Measurements from ENCODE around the gene TTC34. TPM values are rescaled to one million over a fixed set of nuclear protein-coding genes. Genes with fewer than 3 reads are reported as not detected.

The TTC34 gene
- polyA plus RNA-seq, 1 donor (not counting 4 experiments of a cell fraction or from before 2014, with no cell fraction given) = 0.04 TPM

DNA sequence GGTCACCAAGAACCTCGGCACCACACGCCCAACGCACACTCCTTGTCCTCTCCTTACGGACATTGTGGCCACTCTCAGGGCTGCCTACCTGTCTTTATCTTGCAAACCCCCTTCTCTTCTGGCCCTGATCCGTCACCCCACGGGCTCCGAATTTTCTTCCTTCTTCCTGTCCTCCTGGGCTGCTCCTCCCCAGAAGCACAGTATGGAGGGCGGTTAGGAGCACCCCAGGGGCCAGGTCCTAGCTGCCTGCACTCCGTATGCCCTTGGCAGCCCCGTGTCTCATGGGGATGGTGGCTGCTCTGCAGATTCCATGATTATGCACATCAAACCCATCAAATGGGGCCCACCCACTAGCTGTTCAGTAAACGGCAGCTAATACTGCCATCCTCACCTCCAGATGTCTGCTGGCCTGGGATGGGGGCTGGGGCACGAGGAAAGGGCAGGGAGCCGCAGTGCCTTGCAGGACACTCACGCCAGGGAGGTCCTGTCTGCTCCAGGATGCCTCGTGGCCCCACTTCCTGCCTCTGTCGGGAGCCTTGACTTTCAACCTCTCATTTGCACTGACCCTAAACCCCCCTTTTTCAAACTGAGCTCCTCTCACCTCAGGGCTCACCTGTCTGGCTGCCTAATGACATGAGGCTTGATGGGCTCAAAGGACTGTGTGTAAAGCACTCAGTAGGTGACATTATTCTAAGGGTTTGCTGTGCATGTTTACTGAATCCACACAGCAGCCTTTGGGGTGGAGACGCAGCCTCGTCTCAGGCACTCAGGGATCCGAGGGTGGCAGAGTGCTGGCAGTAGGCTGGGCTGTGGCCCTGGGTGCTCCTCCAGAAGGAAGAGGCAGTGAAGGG lies 4.4 kb downstream of the TTC34 start:
- no peak for TF ChIP-seq EZH2 (IDR thresholded peaks at IDR 0.05; ENCODE audit: low read length)
- TF ChIP-seq, protein P1, sequence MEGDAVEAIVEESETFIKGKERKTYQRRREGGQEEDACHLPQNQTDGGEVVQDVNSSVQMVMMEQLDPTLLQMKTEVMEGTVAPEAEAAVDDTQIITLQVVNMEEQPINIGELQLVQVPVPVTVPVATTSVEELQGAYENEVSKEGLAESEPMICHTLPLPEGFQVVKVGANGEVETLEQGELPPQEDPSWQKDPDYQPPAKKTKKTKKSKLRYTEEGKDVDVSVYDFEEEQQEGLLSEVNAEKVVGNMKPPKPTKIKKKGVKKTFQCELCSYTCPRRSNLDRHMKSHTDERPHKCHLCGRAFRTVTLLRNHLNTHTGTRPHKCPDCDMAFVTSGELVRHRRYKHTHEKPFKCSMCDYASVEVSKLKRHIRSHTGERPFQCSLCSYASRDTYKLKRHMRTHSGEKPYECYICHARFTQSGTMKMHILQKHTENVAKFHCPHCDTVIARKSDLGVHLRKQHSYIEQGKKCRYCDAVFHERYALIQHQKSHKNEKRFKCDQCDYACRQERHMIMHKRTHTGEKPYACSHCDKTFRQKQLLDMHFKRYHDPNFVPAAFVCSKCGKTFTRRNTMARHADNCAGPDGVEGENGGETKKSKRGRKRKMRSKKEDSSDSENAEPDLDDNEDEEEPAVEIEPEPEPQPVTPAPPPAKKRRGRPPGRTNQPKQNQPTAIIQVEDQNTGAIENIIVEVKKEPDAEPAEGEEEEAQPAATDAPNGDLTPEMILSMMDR (optimal IDR thresholded peaks at IDR 0.05 in 1 of 3, IDR thresholded peaks at IDR 0.05 in 1 of 3, conservative IDR thresholded peaks at IDR 0.05 in 1 of 3; ENCODE audit: extremely low read depth in 1 of 3, insufficient read depth in 2 of 3, low read length in 3 of 3) = no peak
- no peaks in the 10 kb centered on the region for H3K9me1 ChIP-seq (ENCODE audit: control insufficient read depth, extremely low read depth, insufficient read depth, low read length)
- no peak overlapping the region for H3K4me2 ChIP-seq (ENCODE audit: control insufficient read depth, extremely low read depth, insufficient read depth, low read depth, low read length)
- H3K4me1 ChIP-seq (ENCODE audit: control insufficient read depth, extremely low read depth, insufficient read depth, low read length) = no peaks in the 10 kb centered on the region
- H3K9me3 ChIP-seq (ENCODE audit: control insufficient read depth, low read depth, low read length) = peaks cover 9% of the 10 kb centered on the region
- dilution Hi-C loops (cut with MboI; ENCODE audit: extremely low pct_ligation_motif_present, low sequenced_read_pairs) = no loop called here
- no peak overlapping the region for H2AFZ ChIP-seq (ENCODE audit: control insufficient read depth, low read length)
- no peak overlapping the region for H3K4me3 ChIP-seq (ENCODE audit: control insufficient read depth in 2 of 3, extremely low read depth in 1 of 3, insufficient read depth in 2 of 3, low read depth in 1 of 3, low read length in 3 of 3)
- H3K27ac ChIP-seq (ENCODE audit: control insufficient read depth, insufficient read depth, low read length) = no peak overlapping the region
- no peak for DNase-seq (ENCODE audit: low read depth, low spot score)
- no peaks in the 10 kb centered on the region for H3K36me3 ChIP-seq (ENCODE audit: control insufficient read depth in 2 of 2, extremely low read depth in 1 of 2, insufficient read depth in 2 of 2, low read length in 2 of 2)
- no peaks in the 10 kb centered on the region for H4K20me1 ChIP-seq (ENCODE audit: control insufficient read depth, extremely low read depth, insufficient read depth, low read length)
- no peak overlapping the region for H3K9ac ChIP-seq (ENCODE audit: control insufficient read depth, extremely low read depth, insufficient read depth, low read length)
- FAIRE-seq = no peak
- no peaks in the 10 kb centered on the region for H3K27me3 ChIP-seq (ENCODE audit: control insufficient read depth, extremely low read depth, insufficient read depth, low read length)
- no peaks in the 10 kb centered on the region for H3K79me2 ChIP-seq (ENCODE audit: control insufficient read depth, insufficient read depth, low read length)

DNA sequence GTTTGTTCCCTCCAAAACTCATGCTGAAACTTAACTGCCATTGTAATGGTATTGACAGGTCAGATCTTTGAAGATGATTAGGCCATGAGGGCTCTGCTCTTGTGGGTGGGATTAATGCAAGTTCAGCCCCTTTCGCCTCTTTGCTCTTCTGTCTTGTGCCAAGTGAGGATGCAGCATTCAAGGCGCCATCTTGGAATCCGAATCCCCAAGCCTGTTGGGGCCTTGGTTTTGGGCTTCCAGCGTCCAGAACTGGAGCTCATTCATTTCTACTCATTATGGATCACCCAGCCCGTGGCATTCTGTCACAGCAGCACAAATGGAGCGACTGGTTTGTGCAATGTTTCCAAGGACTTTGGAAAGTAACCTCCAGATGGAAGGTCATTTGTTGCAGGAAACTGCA lies 5.6 kb downstream of the TTC34 start:
- Histone ChIP-seq H3K36me3 (ENCODE audit: control insufficient read depth in 2 of 2, extremely low read depth in 1 of 2, insufficient read depth in 2 of 2, low read length in 2 of 2) (no peaks in the 10 kb centered on the region), H3K9me3 (ENCODE audit: control insufficient read depth, low read depth, low read length) (peaks cover 9% of the 10 kb centered on the region), H3K4me2 (ENCODE audit: control insufficient read depth, extremely low read depth, insufficient read depth, low read depth, low read length) (no peak overlapping the region), H2AFZ (ENCODE audit: control insufficient read depth, low read length) (no peak overlapping the region), H3K4me3 (ENCODE audit: control insufficient read depth in 2 of 3, extremely low read depth in 1 of 3, insufficient read depth in 2 of 3, low read depth in 1 of 3, low read length in 3 of 3) (no peak overlapping the region), H3K9ac (ENCODE audit: control insufficient read depth, extremely low read depth, insufficient read depth, low read length) (no peak overlapping the region), H3K27me3 (ENCODE audit: control insufficient read depth, extremely low read depth, insufficient read depth, low read length) (no peaks in the 10 kb centered on the region), H3K79me2 (ENCODE audit: control insufficient read depth, insufficient read depth, low read length) (no peaks in the 10 kb centered on the region), H3K9me1 (ENCODE audit: control insufficient read depth, extremely low read depth, insufficient read depth, low read length) (no peaks in the 10 kb centered on the region), H3K4me1 (ENCODE audit: control insufficient read depth, extremely low read depth, insufficient read depth, low read length) (no peaks in the 10 kb centered on the region), H3K27ac (ENCODE audit: control insufficient read depth, insufficient read depth, low read length) (no peak overlapping the region), H4K20me1 (ENCODE audit: control insufficient read depth, extremely low read depth, insufficient read depth, low read length) (no peaks in the 10 kb centered on the region)
- dilution Hi-C loops (cut with MboI; ENCODE audit: extremely low pct_ligation_motif_present, low sequenced_read_pairs) = no loop called here
- FAIRE-seq = no peak
- DNase-seq (ENCODE audit: low read depth, low spot score) = no peak
- TF ChIP-seq, protein P1 (optimal IDR thresholded peaks at IDR 0.05 in 1 of 3, IDR thresholded peaks at IDR 0.05 in 1 of 3, conservative IDR thresholded peaks at IDR 0.05 in 1 of 3; ENCODE audit: extremely low read depth in 1 of 3, insufficient read depth in 2 of 3, low read length in 3 of 3) = no peak
- no peak for TF ChIP-seq EZH2 (IDR thresholded peaks at IDR 0.05; ENCODE audit: low read length)
